GM12878 (cell line): ENCODE results near the gene PRMT7. TPM values are rescaled to one million over a fixed set of nuclear protein-coding genes. Genes with fewer than 3 reads are reported as not detected.

Experiments
- CEBPB ChIP-seq, 2 experiments: fragments of 150-350 bp in 1 of 2; IDR thresholded peaks; 2 replicates each; pipeline ENCODE4 v1.6.1; 2012 to 2014; ENCODE audit warnings: low read depth in 2 of 2, low read length in 2 of 2, borderline replicate concordance in 1 of 2, inconsistent platforms in 1 of 2
- CTCF ChIP-seq, 3 experiments: IDR thresholded peaks in 2 of 3; conservative IDR thresholded peaks in 1 of 3; 2 replicates each; pipeline ENCODE4 v1.5.1; 2011; ENCODE audit warnings: low read depth in 3 of 3, low read length in 3 of 3, mild to moderate bottlenecking in 3 of 3, control low read depth in 2 of 3, moderate library complexity in 2 of 3, inconsistent platforms in 1 of 3, mixed read lengths in 1 of 3; ENCODE audit not compliant: control insufficient read depth in 2 of 3, insufficient read depth in 1 of 3; ENCODE audit errors: extremely low read depth in 1 of 3
- FOXK2 ChIP-seq: fragments of 450-650 bp; IDR thresholded peaks from 2 replicates; pipeline ENCODE4 v1.6.1; 2017; ENCODE audit warnings: mild to moderate bottlenecking, moderate library complexity
- MEF2B ChIP-seq: fragments of 450-650 bp; IDR thresholded peaks from 2 replicates; pipeline ENCODE4 v1.6.1; 2018; ENCODE audit warnings: mild to moderate bottlenecking, moderate library complexity; ENCODE audit not compliant: partially characterized antibody, poor library complexity, severe bottlenecking
- NR2F1 ChIP-seq: fragments of 450-650 bp; conservative IDR thresholded peaks from 2 replicates; pipeline ENCODE4 v1.6.1; 2017; ENCODE audit warnings: mild to moderate bottlenecking
- PAX8 ChIP-seq: fragments of 450-650 bp; IDR thresholded peaks from 2 replicates; pipeline ENCODE4 v1.6.1; 2017; ENCODE audit warnings: mild to moderate bottlenecking, moderate library complexity
- SIN3A ChIP-seq: IDR thresholded peaks from 2 replicates; pipeline ENCODE4 v1.6.1; 2012; ENCODE audit warnings: low read depth, low read length, improper control_type of control experiment
- SUPT20H ChIP-seq: IDR thresholded peaks from 2 replicates; pipeline ENCODE4 v1.6.1; 2011; ENCODE audit warnings: low read depth, mild to moderate bottlenecking, low read length, moderate library complexity, borderline replicate concordance; ENCODE audit not compliant: control insufficient read depth
- SUZ12 ChIP-seq: fragments of 200-600 bp; sonication (generic); IDR thresholded peaks from one replicate; pipeline ENCODE4 v1.6.1; 2018; ENCODE audit warnings: antibody characterized with exemption, mild to moderate bottlenecking; ENCODE audit not compliant: unreplicated experiment
- USF2 ChIP-seq: IDR thresholded peaks from 2 replicates; pipeline ENCODE4 v1.6.1; 2011; ENCODE audit warnings: low read depth, low read length, improper control_type of control experiment, borderline replicate concordance
- ZZZ3 ChIP-seq: IDR thresholded peaks from 2 replicates; pipeline ENCODE4 v1.6.1; 2011; ENCODE audit warnings: low read depth; ENCODE audit not compliant: control insufficient read depth, insufficient read length
- polyA plus RNA-seq, 11 experiments: library from polyadenylated mRNA; depleted of rRNA in 4 of 11; unstranded in 6 of 11; stranded (reverse) in 5 of 11; fragments of >200 nt; fragmentation: Nextera tagmentation in 4 of 11; fragmentation: Illumina TruSeq in 1 of 11; extraction: Ambion mirVana in 4 of 11; extraction: Trizol in 1 of 11; gene quantifications; 1 replicate in 1 of 11; 2 replicates in 10 of 11; pipeline versions ENCODE4 v1.2.1 to v1.2.3, GENCODE V29; 2011 to 2016; ENCODE audit warnings: inconsistent platforms in 2 of 11, missing spikeins in 2 of 11, low read depth in 1 of 11
- total RNA-seq, 4 experiments: library from RNA; depleted of rRNA in 3 of 4; stranded (reverse); fragments of >200 nt in 3 of 4; fragmentation: Illumina TruSeq in 1 of 4; extraction: Trizol in 1 of 4; gene quantifications; 2 replicates each; pipeline versions ENCODE4 v1.2.1 to v1.2.3, GENCODE V29; 2013 to 2021

Gene PRMT7
- total and polyA plus RNA-seq, 10 of the 15 experiments (the other 5 are each of a cell fraction or from before 2014, with no cell fraction given) = 5.1 to 56.1 (median 42.0) TPM

GRCh38 chr16:68399456-68399855, 88.6 kb downstream of the PRMT7 start (continued):
- no peak for TF ChIP-seq SUZ12
- no peak for TF ChIP-seq CTCF (IDR thresholded peaks at IDR 0.05 in 2 of 3, conservative IDR thresholded peaks at IDR 0.05 in 1 of 3; ENCODE audit: control insufficient read depth in 2 of 3, extremely low read depth in 1 of 3, insufficient read depth in 1 of 3, low read depth in 3 of 3, low read length in 3 of 3)
- no peak for TF ChIP-seq PAX8
- TF ChIP-seq CEBPB (IDR thresholded peaks at IDR 0.05; ENCODE audit: borderline replicate concordance in 1 of 2, low read depth in 2 of 2, low read length in 2 of 2) = no peak
- no peak for TF ChIP-seq SIN3A
- no peak for TF ChIP-seq MEF2B
- TF ChIP-seq ZZZ3 = no peak
- no peak for TF ChIP-seq NR2F1
- no peak for TF ChIP-seq SUPT20H
- no peak for TF ChIP-seq FOXK2
- no peak for TF ChIP-seq USF2
